ENCODE results near the gene DAAM1.

DNA sequence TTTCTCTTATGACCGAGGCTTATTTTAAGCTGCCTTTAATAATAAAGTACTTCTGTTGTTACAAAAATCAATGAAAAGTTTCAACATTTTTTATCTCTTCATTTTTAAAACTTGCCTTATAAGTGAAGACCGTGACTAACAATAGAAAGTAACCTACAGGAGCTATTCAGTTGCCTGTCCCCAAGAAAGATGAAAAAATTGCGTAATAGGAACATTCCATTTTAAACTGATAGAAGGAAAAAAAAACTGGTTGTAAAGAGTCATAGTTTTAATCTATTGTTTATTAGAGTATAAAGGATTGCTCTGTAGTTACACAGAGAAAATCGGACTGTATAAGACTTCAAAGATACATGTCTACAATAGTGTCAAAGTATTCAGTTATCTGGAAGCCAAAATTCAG lies 83.3 kb downstream of the DAAM1 start:
- TF ChIP-seq SP1 (IDR thresholded peaks at IDR 0.05) (no peak), FOXM1 (IDR thresholded peaks at IDR 0.05; ENCODE audit: borderline replicate concordance) (no peak), FOXK2 (IDR thresholded peaks at IDR 0.05) (no peak), BHLHE40 (IDR thresholded peaks at IDR 0.05; ENCODE audit: borderline replicate concordance) (no peak), ZNF384 (IDR thresholded peaks at IDR 0.05) (no peak), HDGF (IDR thresholded peaks at IDR 0.05; ENCODE audit: borderline replicate concordance) (no peak), ARNT (IDR thresholded peaks at IDR 0.05) (no peak), TARDBP (IDR thresholded peaks at IDR 0.05) (no peak), SUZ12 (IDR thresholded peaks at IDR 0.05) (no peak)

Data from HEK293T (cell line).